Measurements from ENCODE around the gene FOXRED2.
A peak's percentile ranks its signal among the peaks of the same experiment; 100 is the strongest.
"Not testable (repeated sequence)": the region's sequence is repeated elsewhere in the genome, so short reads cannot be mapped to it uniquely, and the experiment has no call there.

FOXRED2 gene

GRCh38 chr22:36456464-36456845, 50.4 kb downstream of the FOXRED2 start:
- no peak overlapping the region for H3K4me3 ChIP-seq (ENCODE audit: control insufficient read depth, low read depth, low read length)
- no peak for DNase-seq (ENCODE audit: low read depth)
- no peak for TF ChIP-seq CTCF (IDR thresholded peaks at IDR 0.05; ENCODE audit: control insufficient read depth, insufficient read depth, low read depth, low read length, missing control alignments)

- no peak for TF ChIP-seq CTCF (IDR thresholded peaks at IDR 0.05; ENCODE audit: control insufficient read depth, insufficient read depth, low read depth, low read length, missing control alignments)
- no peak for DNase-seq (ENCODE audit: low read depth)
- H3K4me3 ChIP-seq (ENCODE audit: control insufficient read depth, low read depth, low read length): no peak overlapping the region
These were observed 51.0 kb downstream of the FOXRED2 start for GRCh38 chr22:36455571-36456463.

- H3K4me3 ChIP-seq (ENCODE audit: control insufficient read depth, low read depth, low read length): peak overlapping the region; percentile 44
- no peak for DNase-seq (ENCODE audit: low read depth)
- no peak for TF ChIP-seq CTCF (IDR thresholded peaks at IDR 0.05; ENCODE audit: control insufficient read depth, insufficient read depth, low read depth, low read length, missing control alignments)
These were observed 51.8 kb downstream of the FOXRED2 start for GRCh38 chr22:36454916-36455570.

GRCh38 chr22:36453855-36454378, 52.9 kb downstream of the FOXRED2 start:
- no peak for DNase-seq (ENCODE audit: low read depth)
- no peak for TF ChIP-seq CTCF (IDR thresholded peaks at IDR 0.05; ENCODE audit: control insufficient read depth, insufficient read depth, low read depth, low read length, missing control alignments)
- H3K4me3 ChIP-seq (ENCODE audit: control insufficient read depth, low read depth, low read length): no peak overlapping the region

- not testable (repeated sequence) for DNase-seq (ENCODE audit: low read depth); H3K4me3 ChIP-seq (ENCODE audit: control insufficient read depth, low read depth, low read length)
These were observed 53.7 kb downstream of the FOXRED2 start for GRCh38 chr22:36452978-36453607.

- H3K4me3 ChIP-seq (ENCODE audit: control insufficient read depth, low read depth, low read length): no peak overlapping the region
- DNase-seq (ENCODE audit: low read depth): no peak
- TF ChIP-seq CTCF (IDR thresholded peaks at IDR 0.05; ENCODE audit: control insufficient read depth, insufficient read depth, low read depth, low read length, missing control alignments): no peak
These were observed 54.4 kb downstream of the FOXRED2 start for GRCh38 chr22:36452250-36452977.

- H3K4me3 ChIP-seq (ENCODE audit: control insufficient read depth, low read depth, low read length); DNase-seq (ENCODE audit: low read depth): not testable (repeated sequence)
These were observed 55.9 kb downstream of the FOXRED2 start for GRCh38 chr22:36450923-36451322.

Measured in AG09309 (cell line).